Progenitor cell of endocrine pancreas (in vitro differentiated cells): ENCODE measurements around the gene ZNRF3. TPM values are rescaled to one million over a fixed set of nuclear protein-coding genes. Genes with fewer than 3 reads are reported as not detected.

Source experiments
- DNase-seq: peaks from one replicate; pipeline ENCODE4 v3.0.0; 2021; ENCODE audit warnings: low spot score; ENCODE audit not compliant: unreplicated experiment
- H3K27ac Mint-ChIP-seq: 2 replicates; pipeline ENCODE4 v1.8.0; 2021; ENCODE audit warnings: mild to moderate bottlenecking, moderate library complexity, mixed read lengths
- H3K27me3 Mint-ChIP-seq: 2 replicates; pipeline ENCODE4 v1.8.0; 2021; ENCODE audit warnings: mixed read lengths
- H3K36me3 Mint-ChIP-seq: 2 replicates; pipeline ENCODE4 v1.8.0; 2022; ENCODE audit warnings: mixed read lengths; ENCODE audit not compliant: insufficient read depth
- H3K4me1 Mint-ChIP-seq: 2 replicates; pipeline ENCODE4 v1.8.0; 2021; ENCODE audit warnings: low read depth, mixed read lengths
- H3K4me3 Mint-ChIP-seq: 2 replicates; pipeline ENCODE4 v1.8.0; 2021; ENCODE audit warnings: low read depth, mild to moderate bottlenecking, moderate library complexity, mixed read lengths
- H3K9me3 Mint-ChIP-seq: 2 replicates; pipeline ENCODE4 v1.8.0; 2021; ENCODE audit warnings: low read depth, mixed read lengths
- CTCF ChIP-seq: fragments of 200-600 bp; sonication (generic); IDR thresholded peaks from one replicate; pipeline ENCODE4 v1.5.0; 2021; ENCODE audit warnings: antibody characterized with exemption, mild to moderate bottlenecking; ENCODE audit not compliant: unreplicated experiment
- total RNA-seq: library from RNA; stranded (reverse); gene quantifications from 2 replicates; pipeline ENCODE4 v1.2.1, GENCODE V29; 2021

Gene ZNRF3
- total RNA-seq, 1 donor from 2014 or later = 7.5 TPM

- DNase-seq = no peak
- peaks cover 7% of the 10 kb centered on the region for H3K36me3 Mint-ChIP-seq
- no peak overlapping the region for H3K4me3 Mint-ChIP-seq
- no peak overlapping the region for H3K27ac Mint-ChIP-seq
- no peaks in the 10 kb centered on the region for H3K27me3 Mint-ChIP-seq
- H3K9me3 Mint-ChIP-seq = no peaks in the 10 kb centered on the region
- peaks cover 27% of the 10 kb centered on the region for H3K4me1 Mint-ChIP-seq
- no peak for TF ChIP-seq CTCF
Measured at GRCh38 chr22:29098296-29098695, 214.9 kb downstream of the ZNRF3 start.

GRCh38 chr22:29102300-29102699, 218.9 kb downstream of the ZNRF3 start:
- Mint-ChIP-seq H3K4me3 (no peak overlapping the region), H3K9me3 (no peaks in the 10 kb centered on the region), H3K27me3 (no peaks in the 10 kb centered on the region), H3K4me1 (peaks cover 5% of the 10 kb centered on the region), H3K27ac (no peak overlapping the region), H3K36me3 (peaks cover 2% of the 10 kb centered on the region)
- no peak for TF ChIP-seq CTCF
- DNase-seq = no peak

- no peaks in the 10 kb centered on the region for H3K9me3 Mint-ChIP-seq
- H3K4me3 Mint-ChIP-seq = no peak overlapping the region
- H3K36me3 Mint-ChIP-seq = peaks cover 2% of the 10 kb centered on the region
- no peaks in the 10 kb centered on the region for H3K4me1 Mint-ChIP-seq
- no peak for DNase-seq
- H3K27ac Mint-ChIP-seq = no peak overlapping the region
- H3K27me3 Mint-ChIP-seq = no peaks in the 10 kb centered on the region
- TF ChIP-seq CTCF = no peak
Measured at GRCh38 chr22:29103121-29103520, 219.7 kb downstream of the ZNRF3 start.

- no peak for TF ChIP-seq CTCF
- peaks cover 12% of the 10 kb centered on the region for H3K4me1 Mint-ChIP-seq
- DNase-seq = no peak
- peaks cover 1% of the 10 kb centered on the region for H3K9me3 Mint-ChIP-seq
- H3K36me3 Mint-ChIP-seq = peaks cover 2% of the 10 kb centered on the region
- H3K4me3 Mint-ChIP-seq = no peak overlapping the region
- H3K27ac Mint-ChIP-seq = no peak overlapping the region
- H3K27me3 Mint-ChIP-seq = no peaks in the 10 kb centered on the region
Measured at GRCh38 chr22:29105468-29105867, 222.1 kb downstream of the ZNRF3 start.

GRCh38 chr22:29106839-29107238, 223.5 kb downstream of the ZNRF3 start:
- DNase-seq = no peak
- H3K9me3 Mint-ChIP-seq = peaks cover 5% of the 10 kb centered on the region

More at GRCh38 chr22:29106839-29107238, 223.5 kb downstream of the ZNRF3 start:
- H3K4me3 Mint-ChIP-seq = no peak overlapping the region
- H3K27ac Mint-ChIP-seq = no peak overlapping the region
- H3K27me3 Mint-ChIP-seq = no peaks in the 10 kb centered on the region
- H3K36me3 Mint-ChIP-seq = peaks cover 5% of the 10 kb centered on the region
- no peak for TF ChIP-seq CTCF
- H3K4me1 Mint-ChIP-seq = peaks cover 12% of the 10 kb centered on the region

Other genes with a start within 250 kb of the ZNRF3 start
- gene TTC28, start 203.7 kb upstream of the ZNRF3 start, total RNA-seq = 33.3 and 35.2 TPM in 2 replicates
- 24.1 and 25.6 TPM in 2 replicates for gene CHEK2, start 141.8 kb upstream of the ZNRF3 start, total RNA-seq
- 15.3 and 18.5 TPM in 2 replicates for gene HSCB, start 141.5 kb upstream of the ZNRF3 start, total RNA-seq
- 39.9 and 40.4 TPM in 2 replicates for gene CCDC117, start 110.9 kb upstream of the ZNRF3 start, total RNA-seq
- gene XBP1, start 83.0 kb upstream of the ZNRF3 start, total RNA-seq = 126 and 130 TPM in 2 replicates
- gene C22orf31, start 178.3 kb downstream of the ZNRF3 start, total RNA-seq = not detected in 2 replicates
- gene KREMEN1, start 189.5 kb downstream of the ZNRF3 start, total RNA-seq = 10.5 and 11.5 TPM in 2 replicates